Measurements from ENCODE around the gene AVEN. TPM values are rescaled to one million over a fixed set of nuclear protein-coding genes. Genes with fewer than 3 reads are reported as not detected.

The AVEN gene
- total RNA-seq, 4 donors from 2014 or later = 5.9 to 14.8 (median 13.5) TPM

DNA sequence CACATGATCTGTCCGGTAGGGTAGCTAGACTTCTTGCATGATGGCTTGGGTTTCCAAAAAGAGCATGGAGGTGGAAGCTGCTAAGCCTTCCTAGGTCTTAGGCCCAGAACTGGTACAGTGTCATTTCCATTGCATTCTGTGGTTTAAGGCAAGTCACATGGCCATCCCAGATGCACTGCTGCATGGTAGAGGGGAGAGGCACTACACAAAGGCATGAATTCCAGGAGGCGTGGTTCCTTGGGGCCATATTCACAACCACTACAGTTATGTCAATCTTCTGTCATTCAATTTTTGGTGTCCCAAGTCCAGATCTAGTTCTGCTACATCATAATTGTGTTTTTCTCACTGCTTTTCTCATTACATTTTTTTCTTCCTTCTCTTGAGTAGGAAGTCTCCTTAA, 192.9 kb downstream of the AVEN start:
- no peak overlapping the region for H3K4me3 ChIP-seq
- H3K4me1 ChIP-seq = no peaks in the 10 kb centered on the region
- no peaks in the 10 kb centered on the region for H3K9me3 ChIP-seq
- H3K27me3 ChIP-seq = no peaks in the 10 kb centered on the region
- H3K36me3 ChIP-seq = no peaks in the 10 kb centered on the region
- 85% methylated on average over 2 of the region's 2 CpGs for WGBS
- no peak for DNase-seq (ENCODE audit: low spot score in 2 of 2)
- TF ChIP-seq, protein P1, sequence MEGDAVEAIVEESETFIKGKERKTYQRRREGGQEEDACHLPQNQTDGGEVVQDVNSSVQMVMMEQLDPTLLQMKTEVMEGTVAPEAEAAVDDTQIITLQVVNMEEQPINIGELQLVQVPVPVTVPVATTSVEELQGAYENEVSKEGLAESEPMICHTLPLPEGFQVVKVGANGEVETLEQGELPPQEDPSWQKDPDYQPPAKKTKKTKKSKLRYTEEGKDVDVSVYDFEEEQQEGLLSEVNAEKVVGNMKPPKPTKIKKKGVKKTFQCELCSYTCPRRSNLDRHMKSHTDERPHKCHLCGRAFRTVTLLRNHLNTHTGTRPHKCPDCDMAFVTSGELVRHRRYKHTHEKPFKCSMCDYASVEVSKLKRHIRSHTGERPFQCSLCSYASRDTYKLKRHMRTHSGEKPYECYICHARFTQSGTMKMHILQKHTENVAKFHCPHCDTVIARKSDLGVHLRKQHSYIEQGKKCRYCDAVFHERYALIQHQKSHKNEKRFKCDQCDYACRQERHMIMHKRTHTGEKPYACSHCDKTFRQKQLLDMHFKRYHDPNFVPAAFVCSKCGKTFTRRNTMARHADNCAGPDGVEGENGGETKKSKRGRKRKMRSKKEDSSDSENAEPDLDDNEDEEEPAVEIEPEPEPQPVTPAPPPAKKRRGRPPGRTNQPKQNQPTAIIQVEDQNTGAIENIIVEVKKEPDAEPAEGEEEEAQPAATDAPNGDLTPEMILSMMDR (IDR thresholded peaks at IDR 0.05) = no peak
- TF ChIP-seq EP300 (IDR thresholded peaks at IDR 0.05) (no peak), POLR2A (IDR thresholded peaks at IDR 0.05) (no peak), POLR2AphosphoS5 (IDR thresholded peaks at IDR 0.05) (no peak)
- H3K27ac ChIP-seq = no peak overlapping the region

DNA sequence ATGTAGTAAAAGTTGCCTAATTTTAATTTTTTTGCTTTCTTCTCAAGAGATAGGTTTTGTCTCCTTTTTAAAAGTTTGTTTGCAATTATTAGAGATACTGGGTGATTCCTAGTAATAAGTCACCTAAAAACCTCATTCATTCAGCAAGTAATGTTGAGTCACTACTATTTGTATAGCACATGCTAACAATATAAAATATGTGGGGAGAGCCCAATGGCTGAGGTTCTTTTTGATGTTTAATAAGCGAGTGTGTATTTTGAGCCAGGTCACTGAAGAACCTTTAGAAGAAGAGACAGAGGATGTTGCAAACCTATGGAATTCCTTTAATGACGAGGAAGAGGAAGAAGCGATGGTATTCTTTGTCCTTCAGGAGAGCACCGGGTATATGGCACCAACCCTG, 194.4 kb downstream of the AVEN start:
- Histone ChIP-seq H3K27ac (no peak overlapping the region), H3K36me3 (no peaks in the 10 kb centered on the region), H3K4me1 (no peaks in the 10 kb centered on the region), H3K27me3 (no peaks in the 10 kb centered on the region), H3K9me3 (no peaks in the 10 kb centered on the region), H3K4me3 (no peak overlapping the region)
- WGBS = 94% methylated on average over 4 of the region's 4 CpGs
- no peak for TF ChIP-seq POLR2A (IDR thresholded peaks at IDR 0.05)
- TF ChIP-seq POLR2AphosphoS5 (IDR thresholded peaks at IDR 0.05) = no peak
- TF ChIP-seq, protein P1 (IDR thresholded peaks at IDR 0.05) = no peak
- TF ChIP-seq EP300 (IDR thresholded peaks at IDR 0.05) = no peak
- DNase-seq (ENCODE audit: low spot score in 2 of 2) = no peak

DNA sequence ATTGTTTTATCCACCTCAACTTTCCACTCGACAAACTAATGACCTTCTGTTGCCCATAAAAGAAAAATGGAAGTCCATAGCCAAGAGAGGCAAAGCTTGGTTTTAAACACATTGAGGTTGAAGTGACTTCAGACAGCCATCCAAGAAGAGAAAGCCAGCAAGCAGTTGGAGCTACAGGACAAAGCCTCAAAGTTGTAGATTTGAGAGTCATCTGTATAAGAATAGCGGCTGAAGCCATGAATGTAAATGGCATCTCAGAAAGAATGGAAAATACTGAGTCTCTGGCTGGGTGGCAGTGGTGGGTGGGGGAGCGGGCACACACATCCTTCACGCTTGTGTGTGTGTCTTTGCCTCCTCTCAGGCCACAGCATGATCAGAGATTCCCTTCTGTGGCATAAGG, 194.8 kb downstream of the AVEN start:
- Histone ChIP-seq H3K4me3 (no peak overlapping the region), H3K27me3 (no peaks in the 10 kb centered on the region), H3K9me3 (no peaks in the 10 kb centered on the region), H3K4me1 (no peaks in the 10 kb centered on the region), H3K27ac (no peak overlapping the region), H3K36me3 (no peaks in the 10 kb centered on the region)
- 91% methylated on average over 4 of the region's 4 CpGs for WGBS
- no peak for DNase-seq (ENCODE audit: low spot score in 2 of 2)
- TF ChIP-seq POLR2A (IDR thresholded peaks at IDR 0.05) (no peak), EP300 (IDR thresholded peaks at IDR 0.05) (no peak), POLR2AphosphoS5 (IDR thresholded peaks at IDR 0.05) (no peak)
- TF ChIP-seq, protein P1 (IDR thresholded peaks at IDR 0.05) = no peak

DNA sequence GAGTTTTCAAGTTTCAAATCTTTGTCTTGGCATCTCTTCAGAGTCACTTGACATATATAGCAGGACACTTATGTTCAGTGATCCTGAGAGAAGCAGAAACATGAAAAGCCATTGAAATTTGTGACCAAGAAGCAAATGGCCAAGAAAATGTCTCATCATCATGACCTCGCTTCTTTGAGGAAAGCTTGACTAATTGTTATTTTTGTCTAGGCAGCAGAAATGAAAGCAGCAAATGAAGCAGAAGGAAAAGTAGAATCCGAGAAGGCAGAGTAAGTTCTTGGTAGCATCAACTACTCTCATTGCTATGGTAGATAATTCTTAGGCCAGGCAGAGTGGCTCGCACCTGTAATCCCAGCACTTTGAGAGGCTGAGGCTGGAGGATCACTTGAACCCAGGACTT, 198.4 kb downstream of the AVEN start:
- no peaks in the 10 kb centered on the region for H3K9me3 ChIP-seq
- no peak for TF ChIP-seq POLR2AphosphoS5 (IDR thresholded peaks at IDR 0.05)
- TF ChIP-seq POLR2A (IDR thresholded peaks at IDR 0.05) = no peak
- TF ChIP-seq EP300 (IDR thresholded peaks at IDR 0.05) = no peak
- TF ChIP-seq, protein P1 (IDR thresholded peaks at IDR 0.05) = no peak
- no peak for DNase-seq (ENCODE audit: low spot score in 2 of 2)
- H3K27me3 ChIP-seq = no peaks in the 10 kb centered on the region
- H3K4me1 ChIP-seq = no peaks in the 10 kb centered on the region
- H3K36me3 ChIP-seq = no peaks in the 10 kb centered on the region
- no peak overlapping the region for H3K4me3 ChIP-seq
- 93% methylated on average over 3 of the region's 3 CpGs for WGBS
- no peak overlapping the region for H3K27ac ChIP-seq

DNA sequence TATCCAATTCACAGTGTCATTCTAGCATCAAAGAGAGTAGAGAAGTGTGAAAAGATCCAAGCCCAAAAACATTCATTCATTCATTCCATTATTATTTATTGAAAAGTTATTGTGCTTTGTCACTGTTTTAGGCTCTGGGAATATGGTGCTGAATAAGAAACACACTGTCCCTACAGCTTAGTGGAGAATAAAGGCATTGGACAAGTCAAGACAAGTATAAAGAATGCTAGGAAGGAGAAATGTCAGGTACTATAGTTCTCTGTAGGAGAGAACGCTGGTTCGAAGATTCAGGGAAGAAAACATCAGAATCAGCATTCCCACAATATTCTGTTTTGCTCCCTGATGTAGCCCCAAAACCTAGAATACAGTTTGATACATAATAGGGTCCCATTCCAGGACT, 199.5 kb downstream of the AVEN start:
- 61% methylated on average over 2 of the region's 2 CpGs for WGBS
- TF ChIP-seq POLR2AphosphoS5 (IDR thresholded peaks at IDR 0.05) (no peak), EP300 (IDR thresholded peaks at IDR 0.05) (no peak), POLR2A (IDR thresholded peaks at IDR 0.05) (no peak)
- TF ChIP-seq, protein P1 (IDR thresholded peaks at IDR 0.05) = no peak
- Histone ChIP-seq H3K4me3 (no peak overlapping the region), H3K27ac (no peak overlapping the region), H3K36me3 (no peaks in the 10 kb centered on the region), H3K4me1 (no peaks in the 10 kb centered on the region), H3K9me3 (no peaks in the 10 kb centered on the region), H3K27me3 (no peaks in the 10 kb centered on the region)
- DNase-seq (ENCODE audit: low spot score in 2 of 2) = no peak
